ENCODE data around the gene MS4A15.

DNA sequence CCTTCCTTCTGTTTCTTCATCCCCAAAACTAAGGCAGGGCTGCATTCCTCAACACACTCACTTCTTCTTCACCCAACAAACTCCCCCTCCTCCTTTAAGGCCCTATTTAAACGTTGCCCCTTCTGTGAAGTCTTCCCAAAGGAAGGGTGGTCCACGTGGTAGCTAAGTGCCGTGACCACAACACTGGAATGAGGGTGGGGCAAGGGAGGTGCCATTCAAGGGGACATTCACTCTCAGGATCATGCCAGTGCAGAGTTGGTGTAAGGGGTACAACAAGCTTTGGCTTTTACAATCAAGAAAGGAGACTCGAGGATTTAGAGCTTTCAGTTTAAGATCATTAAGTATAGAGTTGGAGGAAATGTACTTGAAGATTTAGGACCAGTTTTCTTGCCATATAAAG is 20.4 kb downstream of the MS4A15 start:
- TF ChIP-seq BACH1 (tag; IDR thresholded peaks at IDR 0.05), result no peak
- no peak for TF ChIP-seq SPI1 (IDR thresholded peaks at IDR 0.05; ENCODE audit: borderline replicate concordance, low read depth, low read length)
- TF ChIP-seq DIDO1 (tag; IDR thresholded peaks at IDR 0.05; ENCODE audit: low read depth), result no peak
- TF ChIP-seq JUN (IDR thresholded peaks at IDR 0.05; ENCODE audit: borderline replicate concordance, low read depth, low read length), result no peak
- TF ChIP-seq JUN (CRISPR knock-in tag; IDR thresholded peaks at IDR 0.05; ENCODE audit: borderline replicate concordance), result no peak
- TF ChIP-seq TCF7 (IDR thresholded peaks at IDR 0.05; ENCODE audit: borderline replicate concordance), result no peak
- no peak for TF ChIP-seq HDAC6 (IDR thresholded peaks at IDR 0.05; ENCODE audit: low read depth, low read length)
- no peak for TF ChIP-seq TAF15 (IDR thresholded peaks at IDR 0.05; ENCODE audit: low read depth, low read length)
- TF ChIP-seq, protein P1, sequence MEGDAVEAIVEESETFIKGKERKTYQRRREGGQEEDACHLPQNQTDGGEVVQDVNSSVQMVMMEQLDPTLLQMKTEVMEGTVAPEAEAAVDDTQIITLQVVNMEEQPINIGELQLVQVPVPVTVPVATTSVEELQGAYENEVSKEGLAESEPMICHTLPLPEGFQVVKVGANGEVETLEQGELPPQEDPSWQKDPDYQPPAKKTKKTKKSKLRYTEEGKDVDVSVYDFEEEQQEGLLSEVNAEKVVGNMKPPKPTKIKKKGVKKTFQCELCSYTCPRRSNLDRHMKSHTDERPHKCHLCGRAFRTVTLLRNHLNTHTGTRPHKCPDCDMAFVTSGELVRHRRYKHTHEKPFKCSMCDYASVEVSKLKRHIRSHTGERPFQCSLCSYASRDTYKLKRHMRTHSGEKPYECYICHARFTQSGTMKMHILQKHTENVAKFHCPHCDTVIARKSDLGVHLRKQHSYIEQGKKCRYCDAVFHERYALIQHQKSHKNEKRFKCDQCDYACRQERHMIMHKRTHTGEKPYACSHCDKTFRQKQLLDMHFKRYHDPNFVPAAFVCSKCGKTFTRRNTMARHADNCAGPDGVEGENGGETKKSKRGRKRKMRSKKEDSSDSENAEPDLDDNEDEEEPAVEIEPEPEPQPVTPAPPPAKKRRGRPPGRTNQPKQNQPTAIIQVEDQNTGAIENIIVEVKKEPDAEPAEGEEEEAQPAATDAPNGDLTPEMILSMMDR (IDR thresholded peaks at IDR 0.05 in 2 of 3, conservative IDR thresholded peaks at IDR 0.05 in 1 of 3; ENCODE audit: insufficient read depth in 2 of 3, low read depth in 1 of 3, low read length in 3 of 3), result no peak
- no peak for TF ChIP-seq KDM5B (IDR thresholded peaks at IDR 0.05; ENCODE audit: insufficient replicate concordance, low read depth, low read length)
- no peak for TF ChIP-seq JUND (IDR thresholded peaks at IDR 0.05; ENCODE audit: borderline replicate concordance, low read depth, low read length)
- TF ChIP-seq JUND (tag; IDR thresholded peaks at IDR 0.05; ENCODE audit: borderline replicate concordance, low read depth, low read length), result no peak
- TF ChIP-seq ARNT (IDR thresholded peaks at IDR 0.05), result no peak
- TF ChIP-seq MAZ (CRISPR knock-in tag; conservative IDR thresholded peaks at IDR 0.05 in 1 of 2, IDR thresholded peaks at IDR 0.05 in 1 of 2), result no peak
- TF ChIP-seq FOXM1 (IDR thresholded peaks at IDR 0.05; ENCODE audit: low read depth), result no peak
- TF ChIP-seq FOXM1 (CRISPR knock-in tag; IDR thresholded peaks at IDR 0.05; ENCODE audit: low read depth), result no peak
- TF ChIP-seq PRMT5 (CRISPR knock-in tag; IDR thresholded peaks at IDR 0.05), result no peak

Measured in K562 (cell line).